H1 (cell line): ENCODE data around the gene CKM. TPM values are rescaled to one million over a fixed set of nuclear protein-coding genes. Genes with fewer than 3 reads are reported as not detected.

Experiments
- KDM5A ChIP-seq: fragments of 200-600 bp; IDR thresholded peaks from 2 replicates; pipeline ENCODE4 v1.7.1; 2012; ENCODE audit warnings: mild to moderate bottlenecking, low read length, inconsistent platforms, mixed read lengths
- NRF1 ChIP-seq: IDR thresholded peaks from 2 replicates; pipeline ENCODE4 v1.6.1; 2011; ENCODE audit warnings: mild to moderate bottlenecking, low read depth, low read length, improper control_type of control experiment
- RNF2 ChIP-seq: fragments of 200-900, 300-1000 bp; sonication (generic); IDR thresholded peaks from 2 replicates; pipeline ENCODE4 v1.7.1; 2016; ENCODE audit warnings: borderline replicate concordance, low read depth, mild to moderate bottlenecking, antibody characterized with exemption, low read length; ENCODE audit not compliant: poor library complexity, severe bottlenecking; ENCODE audit errors: missing control alignments
- TBP ChIP-seq: IDR thresholded peaks from 2 replicates; pipeline ENCODE4 v1.6.1; 2011; ENCODE audit warnings: low read depth, low read length, improper control_type of control experiment
- polyA plus RNA-seq, 7 experiments: library from polyadenylated mRNA; depleted of rRNA in 3 of 7; stranded (reverse) in 5 of 7; unstranded in 2 of 7; fragments of >200 nt in 5 of 7; fragments of 200-250 nt in 2 of 7; gene quantifications; 1 replicate in 5 of 7; 2 replicates in 1 of 7; 4 replicates in 1 of 7; pipeline versions ENCODE4 v1.2.1 to v1.2.3, GENCODE V29; 2011 to 2013; ENCODE audit warnings: missing spikeins in 2 of 7, mixed read lengths in 2 of 7
- total RNA-seq: library from RNA; stranded (reverse); fragmentation: NEBNext Ultra II Directional; extraction: Animal tissue kit (Norgen Biotek cat#: 25700); gene quantifications from 2 replicates; pipeline ENCODE4 v1.2.1, GENCODE V29; 2021

Gene CKM
- total and polyA plus RNA-seq, 2 of the 8 experiments (the other 6 are each of a cell fraction or from before 2014, with no cell fraction given), result 0.08 TPM; not detected in 1

DNA sequence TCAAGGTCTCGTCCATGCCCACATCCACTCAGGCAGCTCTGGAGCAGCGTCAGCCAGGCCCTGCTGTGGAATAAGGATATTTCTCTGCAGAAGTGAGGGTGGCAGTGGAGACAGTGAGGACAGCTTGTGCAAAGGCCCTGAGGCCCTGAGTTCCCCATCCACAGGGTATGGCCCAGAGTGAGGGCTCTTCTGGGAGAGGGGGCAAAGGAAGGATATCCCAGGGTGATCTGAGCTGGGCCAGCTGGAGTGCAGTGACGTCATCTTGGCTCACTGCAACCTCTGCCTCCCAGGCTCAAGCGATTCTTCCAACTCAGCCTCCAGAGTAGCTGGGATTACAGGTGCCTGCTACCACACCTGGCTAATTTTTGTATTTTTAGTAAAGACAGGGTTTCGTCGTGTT, 60.1 kb downstream of the CKM start (continued):
- TF ChIP-seq KDM5A, result no peak
- no peak for TF ChIP-seq TBP
- no peak for TF ChIP-seq NRF1
- no peak for TF ChIP-seq RNF2
- TF ChIP-seq, all 59 proteins: peak for 0
